ENCODE data around the gene OR51T1.
"Not testable (repeated sequence)": the region's sequence is repeated elsewhere in the genome, so short reads cannot be mapped to it uniquely, and the experiment has no call there.

The OR51T1 gene, protein sequence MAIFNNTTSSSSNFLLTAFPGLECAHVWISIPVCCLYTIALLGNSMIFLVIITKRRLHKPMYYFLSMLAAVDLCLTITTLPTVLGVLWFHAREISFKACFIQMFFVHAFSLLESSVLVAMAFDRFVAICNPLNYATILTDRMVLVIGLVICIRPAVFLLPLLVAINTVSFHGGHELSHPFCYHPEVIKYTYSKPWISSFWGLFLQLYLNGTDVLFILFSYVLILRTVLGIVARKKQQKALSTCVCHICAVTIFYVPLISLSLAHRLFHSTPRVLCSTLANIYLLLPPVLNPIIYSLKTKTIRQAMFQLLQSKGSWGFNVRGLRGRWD

DNA sequence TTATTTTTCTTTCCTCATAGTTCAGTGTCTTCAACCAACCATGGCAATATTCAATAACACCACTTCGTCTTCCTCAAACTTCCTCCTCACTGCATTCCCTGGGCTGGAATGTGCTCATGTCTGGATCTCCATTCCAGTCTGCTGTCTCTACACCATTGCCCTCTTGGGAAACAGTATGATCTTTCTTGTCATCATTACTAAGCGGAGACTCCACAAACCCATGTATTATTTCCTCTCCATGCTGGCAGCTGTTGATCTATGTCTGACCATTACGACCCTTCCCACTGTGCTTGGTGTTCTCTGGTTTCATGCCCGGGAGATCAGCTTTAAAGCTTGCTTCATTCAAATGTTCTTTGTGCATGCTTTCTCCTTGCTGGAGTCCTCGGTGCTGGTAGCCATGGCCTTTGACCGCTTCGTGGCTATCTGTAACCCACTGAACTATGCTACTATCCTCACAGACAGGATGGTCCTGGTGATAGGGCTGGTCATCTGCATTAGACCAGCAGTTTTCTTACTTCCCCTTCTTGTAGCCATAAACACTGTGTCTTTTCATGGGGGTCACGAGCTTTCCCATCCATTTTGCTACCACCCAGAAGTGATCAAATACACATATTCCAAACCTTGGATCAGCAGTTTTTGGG lies at the start of gene OR51T1:
TSS of gene OR51T1 (plus strand) at position 41 of the 641 bp plus-strand sequence. CDS start at position 41, 0 bp downstream.
- DNase-seq = no peak

DNA sequence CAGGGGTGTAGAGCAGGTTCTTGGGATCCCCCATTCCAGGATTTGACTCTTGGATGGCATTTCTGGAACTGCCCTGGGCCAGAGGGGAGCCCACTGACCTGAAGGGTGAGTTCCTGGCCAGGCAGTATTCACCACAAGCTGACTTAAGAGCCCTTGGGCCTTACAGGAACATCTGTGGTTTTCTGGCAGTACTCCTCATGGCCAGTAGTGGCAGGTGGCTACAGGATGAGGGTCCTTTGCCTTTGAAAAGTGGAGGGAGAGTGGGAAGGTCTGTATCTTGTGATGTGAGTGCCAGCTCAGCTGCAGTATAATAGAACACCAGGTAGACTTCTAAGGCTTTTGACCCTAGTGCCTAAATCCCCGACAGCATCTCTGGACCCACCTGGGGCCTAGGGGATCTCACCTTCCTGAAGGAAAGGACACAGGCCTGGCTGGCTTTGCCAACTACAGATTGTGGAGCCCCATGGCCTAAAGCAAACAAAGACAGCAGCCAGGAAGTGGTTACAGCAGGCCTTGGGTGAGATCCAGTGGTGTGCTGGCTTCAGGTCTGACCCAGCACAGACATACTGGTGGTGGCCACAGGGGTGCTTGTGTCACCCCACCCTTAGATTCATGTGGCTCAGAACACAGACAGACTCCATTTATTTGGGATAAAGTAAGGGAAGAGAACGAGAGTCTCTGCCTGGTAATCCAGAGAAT lies 41.7 kb upstream of the OR51T1 start:
- no peak for DNase-seq

DNA sequence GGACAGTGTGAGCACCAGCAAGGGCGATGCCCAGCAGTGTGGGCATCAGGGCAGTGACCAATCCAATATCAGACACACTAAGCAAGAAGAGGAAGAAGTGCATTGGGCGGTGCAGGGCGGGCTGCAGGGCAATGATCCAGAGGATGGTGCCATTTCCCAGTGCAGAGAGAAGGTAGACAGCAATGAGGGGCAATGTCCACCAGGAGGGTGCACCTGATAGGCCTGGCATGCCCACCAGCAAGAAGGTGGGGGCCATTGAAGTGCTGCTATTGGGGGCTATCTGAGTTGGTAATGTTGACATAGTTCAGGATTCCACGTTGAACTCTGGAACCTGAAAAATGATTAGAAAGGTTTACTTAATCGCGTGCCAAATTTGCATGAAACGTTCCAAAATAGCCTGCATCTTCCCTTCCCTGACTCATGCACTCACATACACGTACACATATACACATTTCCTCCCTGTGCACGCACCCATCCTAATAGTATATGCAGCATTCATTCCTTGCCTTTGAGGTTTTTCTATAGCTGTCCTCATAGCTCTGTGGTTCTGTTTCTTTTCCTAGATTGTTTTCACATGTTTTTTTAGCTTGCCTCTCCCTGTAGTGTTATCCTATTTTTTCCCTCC lies 32.7 kb upstream of the OR51T1 start, which contains the start of gene OR51S1:
TSS of gene OR51S1 (minus strand) at position 301 of the 625 bp plus-strand sequence. CDS start at position 301, 0 bp downstream.
- DNase-seq = no peak

DNA sequence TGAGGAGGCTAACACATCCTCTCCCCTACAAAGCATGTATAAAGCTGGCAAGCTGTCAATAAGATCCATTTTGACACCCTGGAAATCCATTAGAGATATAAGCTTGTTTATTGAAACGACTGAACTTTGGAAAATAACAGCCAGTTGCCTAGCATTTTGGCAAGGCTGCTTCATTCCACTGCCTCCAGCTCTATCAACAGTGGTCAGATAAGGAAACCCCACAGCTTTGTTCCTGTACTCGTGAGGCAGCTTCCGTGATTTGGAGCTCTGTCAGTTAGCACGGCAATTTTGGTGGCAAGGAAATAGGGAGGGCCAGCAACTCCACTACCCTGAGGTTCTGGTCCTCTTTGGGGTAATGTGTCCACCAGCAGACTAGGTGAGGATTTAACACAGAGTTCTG lies 30.7 kb upstream of the OR51T1 start:
- DNase-seq = no peak

DNA sequence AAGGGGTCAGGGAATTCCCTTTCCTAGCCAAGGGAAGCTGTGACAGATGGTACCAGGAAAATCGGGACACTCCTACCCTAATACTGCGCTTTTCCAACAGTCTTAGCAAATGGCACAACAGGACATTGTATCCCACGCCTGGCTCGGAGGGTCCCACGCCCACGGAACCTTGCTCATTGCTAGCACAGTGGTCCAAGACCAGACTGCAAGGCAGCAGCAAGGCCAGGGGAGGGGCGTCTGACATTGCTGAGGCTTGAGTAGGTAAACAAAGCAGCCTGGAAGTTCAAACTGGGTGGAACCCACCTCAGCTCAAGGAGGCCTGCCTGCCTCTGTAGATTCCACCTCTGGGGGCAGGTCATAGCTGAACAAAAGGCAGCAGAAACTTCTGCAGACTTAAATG lies 27.4 kb upstream of the OR51T1 start:
- not testable (repeated sequence) for DNase-seq

DNA sequence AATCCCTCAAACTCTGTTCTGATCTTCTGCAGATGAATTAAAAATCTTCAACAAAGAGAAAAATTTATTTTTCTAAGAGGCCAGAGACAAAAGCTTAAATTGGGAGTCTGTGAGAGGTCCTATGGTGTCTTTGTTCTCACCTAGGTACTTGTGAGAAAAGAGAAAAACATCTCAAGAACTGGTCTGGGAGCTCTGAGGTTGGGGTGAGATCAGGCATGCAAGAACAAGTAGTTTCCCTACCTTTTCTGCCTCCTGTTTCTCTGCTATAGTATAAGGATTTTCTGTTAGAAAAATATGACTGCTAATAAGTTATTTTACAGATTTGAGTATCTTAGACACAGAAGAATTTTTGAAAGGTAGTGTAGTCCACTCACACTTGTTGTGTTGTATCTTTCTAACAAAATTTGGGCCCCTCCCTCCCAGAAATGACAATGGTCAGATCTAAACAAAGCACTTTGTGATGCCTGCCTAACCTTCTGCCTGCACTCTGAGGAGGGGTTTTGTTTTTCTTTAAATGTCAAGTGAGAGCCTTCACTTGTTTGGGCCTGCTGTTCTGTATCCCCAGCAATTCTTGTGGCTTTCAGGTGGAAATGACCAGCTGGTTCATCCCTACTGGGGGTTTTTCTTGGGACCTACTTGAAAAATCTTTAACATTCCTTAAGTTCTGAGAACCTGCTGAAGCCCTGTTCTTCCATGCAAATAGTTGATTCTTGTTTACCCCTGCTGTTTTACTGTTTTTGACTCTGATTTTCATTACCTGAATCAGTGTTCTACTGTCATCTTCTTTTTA lies 19.1 kb upstream of the OR51T1 start:
- no peak for DNase-seq

DNA sequence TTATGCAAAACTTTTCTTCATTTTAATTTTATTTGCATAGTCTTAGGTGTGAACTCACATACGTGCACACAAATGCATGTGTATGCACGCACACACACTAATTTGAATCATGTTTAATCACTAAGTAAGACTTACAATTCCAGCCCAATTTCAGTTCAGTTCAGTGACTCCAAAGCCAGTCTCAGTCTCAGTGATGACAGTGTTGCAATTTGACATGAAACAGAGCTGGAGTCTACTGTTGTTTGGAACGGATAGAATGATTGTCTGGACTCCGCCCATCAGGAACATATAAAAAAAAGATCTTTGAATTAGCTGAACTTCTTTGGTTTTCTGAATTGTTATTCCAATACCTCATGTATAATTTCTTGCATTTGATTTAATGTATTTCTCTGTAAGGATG lies 17.8 kb upstream of the OR51T1 start:
- no peak for DNase-seq

DNA sequence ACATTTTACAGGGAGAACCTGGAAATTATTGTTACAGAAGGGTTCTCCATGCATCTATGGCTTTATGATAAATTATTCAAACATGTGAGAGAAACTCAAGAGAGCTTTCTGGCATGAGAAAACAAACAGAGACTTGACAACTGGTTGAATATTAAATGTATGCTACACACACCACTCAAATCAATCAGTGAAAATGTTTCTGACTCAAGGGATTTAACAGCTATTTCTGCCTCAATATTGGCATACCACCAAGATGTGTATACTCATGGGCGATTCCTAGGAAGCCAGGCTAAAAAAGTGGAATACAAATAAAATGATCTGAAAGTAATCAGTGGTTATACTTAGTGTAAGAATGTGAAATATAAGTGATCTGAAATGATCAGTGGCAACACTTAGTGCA lies 15.8 kb upstream of the OR51T1 start:
- no peak for DNase-seq

DNA sequence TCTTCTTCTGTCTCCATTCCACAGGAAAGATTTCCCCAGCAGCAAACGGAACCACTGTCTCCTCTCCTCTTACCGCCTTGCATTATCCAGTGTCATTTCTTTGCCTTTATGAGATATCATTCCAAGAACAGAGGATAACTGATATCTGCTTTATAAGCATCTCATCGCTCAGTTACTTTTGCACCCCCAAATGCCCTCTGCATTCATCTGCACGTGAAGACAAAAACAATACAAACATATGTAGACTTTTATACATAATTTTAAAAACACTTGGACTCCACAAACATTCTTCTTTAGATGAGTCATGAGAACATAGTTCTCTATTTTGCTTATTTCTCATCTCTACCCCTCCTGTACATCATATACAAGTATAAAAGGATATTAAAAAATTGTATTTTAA lies 512 bp upstream of the OR51T1 start:
- DNase-seq = no peak

DNA sequence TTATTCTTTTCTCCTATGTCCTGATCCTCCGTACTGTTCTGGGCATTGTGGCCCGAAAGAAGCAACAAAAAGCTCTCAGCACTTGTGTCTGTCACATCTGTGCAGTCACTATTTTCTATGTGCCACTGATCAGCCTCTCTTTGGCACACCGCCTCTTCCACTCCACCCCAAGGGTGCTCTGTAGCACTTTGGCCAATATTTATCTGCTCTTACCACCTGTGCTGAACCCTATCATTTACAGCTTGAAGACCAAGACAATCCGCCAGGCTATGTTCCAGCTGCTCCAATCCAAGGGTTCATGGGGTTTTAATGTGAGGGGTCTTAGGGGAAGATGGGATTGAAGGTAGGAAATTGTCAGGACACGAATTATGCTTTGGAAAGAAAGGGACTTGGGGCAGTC lies 843 bp downstream of the OR51T1 start:
- no peak for DNase-seq

DNA sequence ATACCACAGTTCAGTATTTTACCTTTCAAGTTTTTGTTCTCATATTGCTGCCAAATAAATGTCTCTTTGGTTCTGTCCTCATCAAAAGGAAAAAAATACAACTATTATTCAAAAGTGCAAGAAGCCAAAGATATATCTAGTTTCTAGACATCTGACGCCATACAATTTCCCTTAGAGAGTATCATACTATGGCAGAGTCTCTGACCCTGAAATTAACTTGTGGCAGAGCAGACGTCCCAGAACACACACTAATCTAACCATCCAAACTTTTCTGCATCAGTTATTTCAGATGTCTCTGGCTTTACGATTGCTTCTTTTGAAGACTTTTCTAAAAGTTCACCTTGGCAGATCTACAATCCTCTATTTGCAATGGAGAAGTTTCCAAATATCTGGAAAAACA lies 2.7 kb downstream of the OR51T1 start:
- DNase-seq = no peak

DNA sequence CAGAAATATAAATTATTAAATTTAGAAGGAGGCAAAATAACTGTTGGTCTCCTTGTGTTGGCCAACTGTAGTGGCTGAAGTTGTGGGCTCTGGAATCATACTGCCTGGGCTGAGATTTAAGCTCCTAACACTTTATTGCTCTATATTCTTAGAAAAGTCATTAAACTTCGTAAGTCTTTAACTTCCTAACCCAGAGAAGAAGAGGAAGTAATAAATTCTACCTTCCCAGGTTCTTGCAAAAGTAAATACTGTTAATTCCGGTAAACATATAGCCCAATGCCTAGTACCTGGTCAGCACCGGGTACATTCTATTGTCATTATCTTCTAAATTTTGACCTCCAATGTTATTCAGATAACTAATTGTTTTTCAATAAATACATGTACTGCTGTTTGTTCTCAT lies 4.5 kb downstream of the OR51T1 start:
- DNase-seq = no peak

DNA sequence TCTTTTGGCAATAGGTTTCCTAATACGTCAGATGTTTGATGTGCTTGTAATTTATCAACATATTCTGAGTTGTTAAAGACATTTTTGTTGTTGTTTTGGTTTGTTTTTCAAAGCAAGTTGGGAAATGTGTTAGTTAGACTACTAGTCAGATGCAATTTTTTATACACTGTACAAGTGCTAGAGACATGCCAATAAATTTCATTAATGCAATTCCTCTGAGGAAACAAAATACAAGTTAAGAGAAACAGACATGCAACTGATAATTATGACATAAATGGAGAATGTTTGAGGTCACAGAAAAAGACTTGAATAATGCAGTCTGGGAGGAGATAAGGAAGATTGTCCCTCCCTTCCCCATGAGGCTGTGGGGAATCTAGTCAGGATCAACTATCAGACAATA lies 5.9 kb downstream of the OR51T1 start:
- no peak for DNase-seq

DNA sequence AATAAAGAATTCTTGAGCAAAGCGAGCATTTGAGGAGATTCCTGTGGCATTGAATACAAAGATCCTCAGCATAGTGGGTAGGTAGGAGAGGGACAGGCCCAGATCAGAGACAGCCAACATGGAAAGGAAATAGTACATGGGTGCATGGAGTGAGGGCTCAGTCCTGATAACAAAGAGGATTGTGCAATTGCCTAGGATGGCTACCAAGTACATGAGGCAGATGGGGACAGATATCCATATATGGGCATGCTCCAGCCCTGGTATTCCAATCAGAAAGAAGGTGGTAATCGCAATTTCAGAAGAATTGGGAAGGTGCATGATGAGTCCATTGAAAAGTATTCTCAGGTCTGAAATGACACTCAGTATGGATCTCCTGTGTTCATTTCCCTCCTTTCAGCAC lies 8.6 kb downstream of the OR51T1 start:
- DNase-seq = no peak

DNA sequence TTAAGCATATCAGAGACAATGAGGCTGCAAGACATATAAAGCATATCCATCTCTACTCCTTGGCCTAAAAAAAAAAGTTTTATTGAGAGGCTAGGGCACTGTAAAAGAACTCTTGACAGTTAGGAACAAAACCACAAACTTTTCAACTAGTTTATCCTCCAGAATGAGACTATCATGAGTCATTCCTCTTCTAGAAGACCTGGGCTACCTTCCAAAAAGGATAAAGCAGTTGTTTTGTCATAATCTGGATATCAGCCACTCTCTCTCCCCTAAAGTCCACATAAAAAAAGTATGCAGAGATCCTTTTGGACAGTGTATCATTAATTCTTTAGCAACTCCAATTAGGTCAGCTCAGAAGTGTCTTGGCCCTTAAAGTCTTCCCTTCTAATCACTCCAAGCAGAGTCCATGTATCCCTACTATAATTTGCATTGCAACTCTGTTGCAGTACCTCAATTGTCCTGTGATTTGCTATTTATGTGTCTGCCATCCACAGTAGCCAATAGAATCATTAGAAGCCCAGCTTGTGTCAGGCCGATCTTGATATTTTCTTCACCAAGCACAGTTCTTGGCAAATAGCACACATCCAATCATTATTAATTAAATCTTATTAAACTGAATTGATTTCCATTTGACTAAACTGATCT lies 10.4 kb downstream of the OR51T1 start:
- DNase-seq = no peak

DNA sequence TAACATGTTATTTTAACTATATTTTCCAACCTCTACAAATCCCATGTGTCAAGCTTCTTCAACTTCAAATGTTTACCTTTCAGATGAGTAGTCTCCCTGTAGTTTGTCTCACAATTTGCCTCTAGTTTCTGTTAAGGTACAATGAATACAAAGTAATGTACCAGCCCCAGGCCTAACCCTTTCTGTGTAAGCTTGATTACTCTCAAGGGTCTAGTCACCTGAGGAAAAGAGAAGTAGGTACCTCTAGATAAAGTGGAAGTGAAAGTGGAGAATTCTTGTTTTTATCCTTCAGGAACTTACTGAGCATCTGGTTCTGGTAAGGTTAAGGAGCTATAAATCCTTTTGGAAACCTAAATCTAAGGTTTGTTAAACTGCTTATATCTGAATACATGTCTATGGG lies 21.8 kb downstream of the OR51T1 start, which contains the start of gene OR51A7:
TSS of gene OR51A7 (plus strand) at position 300 of the 400 bp plus-strand sequence. CDS start 3,587 bp downstream, outside the sequence.
- DNase-seq = no peak

DNA sequence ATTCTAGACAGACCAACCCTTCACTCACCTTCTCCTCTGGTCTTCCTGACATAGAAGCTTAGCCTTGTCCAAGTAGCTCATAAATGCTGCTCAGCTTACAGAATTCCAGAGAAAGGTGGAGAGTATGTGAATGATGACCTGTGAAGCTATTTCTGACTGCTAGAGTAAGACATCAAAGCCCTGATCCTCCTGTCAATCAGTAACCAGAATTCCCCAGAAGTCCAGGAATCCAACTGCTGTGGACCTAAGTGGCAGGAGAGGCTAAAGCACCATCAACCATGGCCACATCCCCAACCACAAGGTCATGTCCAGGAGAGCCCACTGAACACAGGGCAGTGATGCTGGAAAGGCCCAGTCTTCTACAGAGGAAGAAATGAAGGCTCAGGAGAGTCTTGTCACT lies 34.9 kb downstream of the OR51T1 start:
- DNase-seq = no peak

DNA sequence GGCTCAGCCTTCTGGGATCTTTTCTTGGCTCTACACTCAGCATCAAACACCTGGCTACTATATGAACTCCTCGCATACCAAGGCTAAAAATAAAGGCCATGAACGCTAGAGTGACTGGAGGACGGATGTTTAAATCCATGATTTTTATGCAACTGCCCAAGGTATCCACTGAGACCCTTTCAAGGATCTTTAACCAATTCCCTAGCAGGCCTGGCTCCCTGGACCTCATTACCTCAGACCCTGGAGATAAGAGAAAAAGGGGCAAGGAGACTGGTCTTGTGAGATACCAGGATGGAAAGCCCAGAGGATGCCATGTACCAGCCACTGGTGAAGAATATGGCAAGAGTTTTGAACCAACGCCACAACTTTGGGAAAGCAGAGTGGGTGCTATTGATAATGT lies 37.5 kb downstream of the OR51T1 start, which contains the start of gene OR51G2:
TSS of gene OR51G2 (minus strand) at position 101 of the 400 bp plus-strand sequence. CDS start 3,687 bp downstream, outside the sequence.
- no peak for DNase-seq

DNA sequence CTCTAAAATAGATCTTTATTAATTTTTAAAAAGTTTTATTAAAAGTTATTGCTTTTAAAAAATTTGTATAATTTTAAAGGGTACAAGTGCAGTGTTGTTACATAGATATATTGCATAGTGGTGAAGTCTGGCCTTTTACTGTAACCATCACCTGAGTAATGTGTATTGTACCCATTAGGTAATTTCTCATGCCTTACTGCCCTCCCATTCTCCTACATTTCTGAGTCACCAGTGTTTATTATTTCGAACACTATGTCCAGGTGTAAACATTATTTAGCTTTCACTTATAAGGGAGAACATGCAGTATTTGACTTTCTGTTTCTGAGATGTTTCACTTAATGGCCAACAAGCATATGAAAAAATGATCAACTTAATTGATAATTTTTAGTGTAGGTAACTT lies 40.1 kb downstream of the OR51T1 start:
- no peak for DNase-seq

DNA sequence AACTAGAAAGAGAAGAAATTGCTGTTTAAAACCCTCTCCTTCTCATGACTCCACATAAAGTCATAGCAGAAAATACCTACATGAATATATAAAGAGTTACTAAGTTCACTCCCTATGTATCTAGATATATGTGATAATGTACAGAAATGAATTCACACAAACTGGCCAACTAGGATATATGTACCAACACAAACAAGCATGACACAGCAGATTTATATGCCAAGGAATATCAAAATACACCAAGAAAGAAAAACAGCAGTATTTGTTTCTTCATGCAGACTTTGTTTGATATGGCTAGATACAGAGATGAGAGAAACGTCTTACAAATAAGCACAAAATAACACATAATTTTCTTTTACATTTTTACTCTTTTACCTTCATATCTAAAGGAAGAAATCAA lies 40.6 kb downstream of the OR51T1 start:
- no peak for DNase-seq

DNA sequence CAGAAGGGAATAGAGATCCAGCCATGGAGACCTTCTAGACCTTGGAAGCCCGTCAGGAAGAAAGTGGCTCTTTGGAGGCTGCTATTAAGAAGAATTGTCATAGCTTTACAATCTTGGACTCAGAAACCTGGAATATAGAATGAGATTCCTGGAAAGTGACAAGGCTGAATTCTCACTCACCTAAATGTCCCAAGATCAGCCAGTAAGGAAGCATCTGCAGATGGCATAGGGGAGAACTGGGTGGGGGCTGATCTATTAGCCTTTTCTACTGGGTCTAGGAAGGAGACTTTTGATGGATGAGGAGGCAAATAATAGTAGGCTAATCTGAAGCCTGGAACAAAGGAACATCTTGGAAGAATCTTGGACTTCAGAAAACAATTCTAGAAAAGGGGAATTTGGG lies 42.5 kb downstream of the OR51T1 start, which contains the start of gene OR51G1:
TSS of gene OR51G1 (minus strand) at position 101 of the 400 bp plus-strand sequence. CDS start at position 101, 0 bp downstream.
- no peak for DNase-seq

DNA sequence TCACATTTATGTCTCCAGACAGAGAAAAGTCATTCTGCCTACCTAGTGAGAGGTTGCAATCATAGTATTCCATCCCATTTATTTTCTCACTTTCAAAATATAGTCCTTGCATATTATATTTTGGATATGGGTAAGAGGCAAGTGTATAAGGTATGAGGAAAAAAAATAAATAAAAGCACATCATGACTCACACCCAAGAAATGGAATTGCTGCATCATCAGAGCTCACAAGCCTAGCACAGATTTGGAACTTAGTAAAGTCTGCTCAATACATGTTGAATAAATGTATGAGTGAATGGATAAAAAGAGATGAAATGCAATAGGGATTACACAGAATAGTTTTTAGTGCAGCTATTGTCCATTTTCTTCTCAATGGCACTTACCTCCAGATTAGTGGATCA lies 44.9 kb downstream of the OR51T1 start:
- no peak for DNase-seq
